HG03108 (cell line): Measurements from ENCODE around the gene UBR4.

ENCODE experiments used
- ATAC-seq: cut with Tn5 transposase; IDR thresholded peaks from one replicate; pipeline ENCODE4 v1.9.1; 2021; ENCODE audit warnings: moderate library complexity; ENCODE audit not compliant: unreplicated experiment

UBR4 gene

GRCh38 chr1:19149736-19150135 is 60.3 kb downstream of the UBR4 start:
- ATAC-seq: no peak

- no peak for ATAC-seq
Measured at GRCh38 chr1:19140465-19140864, 69.6 kb downstream of the UBR4 start.

GRCh38 chr1:19139711-19140110 is 70.4 kb downstream of the UBR4 start:
- ATAC-seq: no peak

- ATAC-seq: no peak
Measured at GRCh38 chr1:19138958-19139581, 71.0 kb downstream of the UBR4 start.

GRCh38 chr1:19138331-19138730 is 71.7 kb downstream of the UBR4 start:
- ATAC-seq: no peak

- ATAC-seq: no peak
Measured at GRCh38 chr1:19137158-19137557, 72.9 kb downstream of the UBR4 start.

GRCh38 chr1:19133360-19133759 is 76.7 kb downstream of the UBR4 start:
- no peak for ATAC-seq

GRCh38 chr1:19130468-19130867 is 79.6 kb downstream of the UBR4 start:
- no peak for ATAC-seq

- no peak for ATAC-seq
Measured at GRCh38 chr1:19128968-19129514, 81.0 kb downstream of the UBR4 start.

- no peak for ATAC-seq
Measured at GRCh38 chr1:19124273-19124672, 85.8 kb downstream of the UBR4 start.

GRCh38 chr1:19123837-19124236 is 86.2 kb downstream of the UBR4 start:
- no peak for ATAC-seq

- ATAC-seq: no peak
Measured at GRCh38 chr1:19122668-19123067, 87.4 kb downstream of the UBR4 start.

GRCh38 chr1:19121192-19121591 is 88.9 kb downstream of the UBR4 start:
- ATAC-seq: no peak

- no peak for ATAC-seq
Measured at GRCh38 chr1:19120070-19120469, 90.0 kb downstream of the UBR4 start.

- ATAC-seq: no peak
Measured at GRCh38 chr1:19115082-19115808, 94.8 kb downstream of the UBR4 start.

- ATAC-seq: no peak
Measured at GRCh38 chr1:19113697-19114092, 96.4 kb downstream of the UBR4 start.

GRCh38 chr1:19112891-19113696 is 97.0 kb downstream of the UBR4 start:
- no peak for ATAC-seq

GRCh38 chr1:19110257-19110927 is 99.7 kb downstream of the UBR4 start:
- no peak for ATAC-seq

- no peak for ATAC-seq
Measured at GRCh38 chr1:19109545-19109944, 100.5 kb downstream of the UBR4 start.

GRCh38 chr1:19101244-19101643 is 108.8 kb downstream of the UBR4 start:
- no peak for ATAC-seq

GRCh38 chr1:19100028-19100427 is 110.0 kb downstream of the UBR4 start:
- no peak for ATAC-seq
